ENCODE results near the gene ADCY10.
"Not testable (repeated sequence)": the region's sequence is repeated elsewhere in the genome, so short reads cannot be mapped to it uniquely, and the experiment has no call there.

GRCh38 chr1:167866326-167866725 is 47.6 kb downstream of the ADCY10 start:
- not testable (repeated sequence) for TF ChIP-seq POLR2AphosphoS5 (IDR thresholded peaks at IDR 0.05; ENCODE audit: borderline replicate concordance, low read depth, low read length); EZH2 (IDR thresholded peaks at IDR 0.05)
